Activated CD4-positive, CD25-positive, alpha-beta regulatory T cell treated with anti-CD3 and anti-CD28 coated beads, Interleukin-2, amount 50 U/mL, for 24 hours (primary cell): Measurements from ENCODE around the gene STON2.

Source experiments
- ATAC-seq, 2 donors: fragments of 150-1000 bp; cut with Tn5 transposase; one replicate each; pipeline ENCODE4 v1.10.0; 2021; ENCODE audit warnings: mild to moderate bottlenecking in 1 of 2, moderate library complexity in 1 of 2

The STON2 gene

DNA sequence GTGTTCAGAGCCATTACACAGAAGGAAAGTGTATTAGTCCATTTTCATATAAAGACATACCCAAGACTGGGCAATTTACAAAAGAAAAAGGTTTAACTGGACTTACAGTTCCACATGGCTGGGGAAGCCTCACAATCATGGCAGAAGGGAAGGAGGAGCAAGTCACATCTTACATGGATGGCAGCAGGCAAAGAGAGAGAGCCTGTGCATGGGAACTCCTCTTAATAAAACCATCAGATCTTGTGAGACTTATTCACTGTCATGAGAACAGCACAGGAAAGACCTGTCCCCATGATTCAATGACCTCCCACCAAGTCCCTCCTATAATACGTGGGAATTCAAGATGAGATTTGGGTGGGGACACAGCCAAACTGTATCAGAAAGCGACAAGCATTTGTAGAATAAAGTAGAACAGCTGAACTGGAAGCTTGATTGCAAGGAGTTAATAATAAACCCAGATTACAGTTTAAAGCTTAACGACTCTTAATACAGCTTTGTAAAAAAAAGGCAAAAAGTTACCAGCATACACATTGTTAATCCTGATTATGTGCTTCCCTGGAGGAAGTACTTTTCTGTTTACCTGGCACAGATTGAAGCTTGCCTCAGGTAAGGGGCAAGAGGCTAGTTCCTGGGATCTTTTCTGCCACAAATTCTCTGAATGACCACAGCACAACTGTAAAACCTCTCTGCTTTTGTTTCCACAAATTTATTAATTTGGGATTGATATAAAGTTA, 18.1 kb upstream of the STON2 start:
- no peak for ATAC-seq

- no peak for ATAC-seq
Measured at GRCh38 chr14:81416981-81417380, 16.9 kb upstream of the STON2 start.

DNA sequence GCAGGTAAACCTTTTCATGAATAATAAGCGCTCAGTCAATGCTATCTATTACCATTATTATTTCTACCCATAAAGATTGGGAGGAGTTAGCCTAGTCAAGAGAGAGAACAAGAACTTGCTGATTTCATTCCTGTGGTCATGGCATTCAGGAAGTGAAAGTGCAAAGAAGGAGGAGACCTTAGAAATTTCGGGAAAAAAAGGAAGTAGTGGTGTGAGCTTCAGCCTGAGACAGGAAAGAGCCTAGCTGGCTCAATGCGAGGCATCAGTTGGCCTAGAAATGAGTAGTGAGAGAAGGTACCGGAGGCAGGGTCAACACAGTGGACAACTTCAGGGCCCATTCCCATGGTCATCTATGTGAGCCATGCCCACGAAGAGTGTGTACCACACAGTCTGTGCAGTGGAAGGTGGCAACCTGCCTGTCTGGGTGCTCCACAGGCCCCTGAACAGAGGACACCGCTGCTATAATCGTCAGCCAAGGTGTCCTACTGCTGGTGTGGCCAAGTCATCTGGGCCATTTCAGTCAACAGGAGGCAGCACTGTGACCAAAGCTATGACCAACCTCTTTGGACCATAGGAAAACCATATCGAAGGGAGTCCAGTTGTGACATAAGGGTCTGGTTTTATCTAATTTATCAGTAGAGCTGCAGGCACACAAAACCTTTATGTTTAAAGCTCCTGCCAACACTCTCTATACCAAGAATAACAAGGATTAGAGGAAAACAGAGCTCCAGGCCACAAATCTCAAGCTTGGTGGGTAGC, 16.2 kb upstream of the STON2 start:
- ATAC-seq = no peak

- no peak for ATAC-seq
Measured at GRCh38 chr14:81415781-81416180, 15.7 kb upstream of the STON2 start.

- ATAC-seq = no peak
Measured at GRCh38 chr14:81414123-81414522, 14.0 kb upstream of the STON2 start.

DNA sequence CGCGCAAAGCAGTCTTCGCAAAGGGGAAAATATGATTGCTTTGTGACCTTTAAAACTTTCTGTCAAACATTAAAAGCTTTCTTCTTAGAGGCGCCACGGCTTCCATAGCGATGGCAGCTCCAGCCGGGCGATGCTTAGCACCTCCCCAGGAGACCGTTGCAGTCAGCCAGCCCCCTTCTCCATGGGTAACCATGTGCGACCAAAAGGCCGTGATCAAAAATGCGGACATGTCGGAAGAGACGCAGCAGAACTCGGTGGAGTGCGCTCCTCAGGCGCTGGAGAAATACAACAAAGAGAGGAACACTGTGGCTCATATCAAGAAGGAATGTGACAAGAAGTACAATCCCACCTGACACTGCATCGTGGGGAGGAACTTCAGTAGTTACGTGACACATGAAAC, 12.7 kb upstream of the STON2 start:
- no peak for ATAC-seq

DNA sequence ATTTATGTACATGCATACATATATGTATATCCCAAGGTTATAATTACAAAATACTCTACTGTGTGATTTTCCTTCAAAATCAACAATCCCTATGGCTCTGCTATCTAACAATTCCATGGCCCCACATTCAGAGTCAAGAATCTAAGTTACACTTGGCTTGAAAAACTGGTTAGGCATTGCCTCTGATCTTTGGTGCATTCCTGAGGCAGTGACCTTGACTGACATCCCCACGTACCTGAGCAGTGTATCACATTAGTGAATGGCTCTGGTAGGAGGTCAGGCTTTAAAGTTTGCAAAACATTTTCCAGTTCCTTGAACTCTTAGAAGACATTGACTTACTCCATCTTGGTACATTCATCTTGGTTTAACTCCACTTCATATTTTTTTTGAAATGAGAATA, 8.5 kb upstream of the STON2 start:
- ATAC-seq = no peak

DNA sequence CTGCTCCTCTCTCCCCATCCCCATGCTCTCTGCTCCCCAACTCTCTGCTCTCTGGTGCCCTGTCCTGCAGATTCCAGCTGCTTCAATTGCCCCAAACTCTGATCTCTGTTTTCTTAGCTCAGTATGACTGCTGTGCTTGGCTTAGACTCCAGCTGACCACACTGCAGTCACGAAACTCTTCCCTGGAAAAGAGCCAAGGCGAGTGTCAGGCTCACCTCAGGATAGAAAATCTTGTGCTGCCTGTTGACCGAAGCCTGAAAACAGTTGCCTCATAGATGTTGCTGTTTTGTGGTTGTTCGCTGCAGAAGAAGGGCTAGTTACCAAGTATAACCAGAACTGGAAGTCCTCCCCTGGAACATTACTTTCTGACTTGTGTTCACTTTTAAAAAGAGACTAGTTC, 6.7 kb upstream of the STON2 start:
- ATAC-seq = no peak

- ATAC-seq = peak in 1 of 2 donors; percentile 18
Measured at GRCh38 chr14:81402123-81402495, 2.0 kb upstream of the STON2 start.

GRCh38 chr14:81401420-81402122, 1.4 kb upstream of the STON2 start:
- peak; percentile 44 to 58 for ATAC-seq

DNA sequence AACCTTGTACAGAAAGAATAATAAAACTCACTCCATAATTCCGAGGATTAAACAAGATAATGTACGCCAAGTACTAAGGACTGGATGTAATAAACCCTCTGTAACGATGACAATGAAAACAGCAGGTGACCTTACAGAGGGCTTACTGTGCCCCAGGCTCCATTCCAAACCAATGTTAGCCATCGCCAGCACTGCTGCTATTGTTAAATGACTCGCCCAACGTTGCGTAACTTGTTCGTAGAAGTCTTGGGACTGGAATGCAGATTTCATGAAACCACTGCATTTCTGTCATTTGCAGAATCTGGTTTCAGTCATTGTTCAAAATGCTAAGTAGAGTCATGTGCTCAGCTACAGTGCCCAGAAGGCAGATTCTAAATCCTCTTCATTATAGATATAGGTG, 728 bp upstream of the STON2 start:
- ATAC-seq = no peak

DNA sequence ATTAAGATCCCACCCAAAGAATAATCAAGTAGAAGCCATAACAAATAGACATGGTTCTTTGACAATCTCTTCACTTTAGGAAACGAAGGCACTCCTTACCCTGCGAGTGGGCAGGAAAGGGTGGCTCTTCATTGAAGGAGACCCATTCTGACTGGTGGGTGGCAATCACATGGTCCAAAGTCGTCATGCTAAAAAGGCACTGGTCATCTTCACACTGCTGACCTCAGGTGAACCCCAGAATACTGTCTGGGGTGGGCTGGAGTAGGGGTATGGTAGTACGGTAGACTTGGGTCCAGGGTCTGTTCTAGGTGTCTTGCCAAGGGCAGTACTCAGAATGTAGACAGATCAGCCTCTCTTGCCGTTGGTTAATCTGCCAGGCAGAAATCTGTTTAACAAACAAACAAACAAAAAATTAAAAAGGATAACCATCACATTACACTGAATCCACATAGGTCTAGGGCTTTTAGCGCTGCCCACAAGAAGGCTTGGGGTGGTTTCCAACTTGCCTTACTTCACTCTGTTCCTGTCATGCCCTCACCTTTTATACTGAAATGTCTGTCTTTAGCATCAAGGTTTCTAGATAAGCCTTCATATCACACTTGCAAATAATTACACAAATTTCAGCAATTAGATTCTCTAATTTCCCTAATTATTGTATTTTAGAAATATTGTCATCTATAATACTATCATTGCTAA, 1.8 kb downstream of the STON2 start:
- ATAC-seq = no peak

DNA sequence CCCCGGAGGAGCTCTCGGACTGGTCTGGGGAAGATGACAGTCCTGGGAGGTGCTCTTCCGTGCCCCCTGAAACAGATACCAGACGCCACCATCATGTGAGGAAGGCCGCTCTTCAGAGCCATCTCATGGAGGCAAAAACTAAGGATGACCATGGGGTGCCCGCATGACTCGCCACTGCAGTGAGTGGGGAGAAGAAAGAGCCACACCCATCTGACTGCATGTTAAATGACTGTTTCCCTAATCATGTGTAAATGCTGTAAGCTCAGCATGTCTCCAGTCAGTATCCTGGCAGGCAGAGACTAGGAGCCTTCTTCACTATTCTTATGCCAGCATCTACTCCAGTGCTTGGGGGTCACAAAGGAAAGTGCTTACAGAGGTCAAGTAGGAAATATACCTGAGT, 4.0 kb downstream of the STON2 start:
- no peak for ATAC-seq

GRCh38 chr14:81394739-81395138, 5.4 kb downstream of the STON2 start:
- no peak for ATAC-seq

DNA sequence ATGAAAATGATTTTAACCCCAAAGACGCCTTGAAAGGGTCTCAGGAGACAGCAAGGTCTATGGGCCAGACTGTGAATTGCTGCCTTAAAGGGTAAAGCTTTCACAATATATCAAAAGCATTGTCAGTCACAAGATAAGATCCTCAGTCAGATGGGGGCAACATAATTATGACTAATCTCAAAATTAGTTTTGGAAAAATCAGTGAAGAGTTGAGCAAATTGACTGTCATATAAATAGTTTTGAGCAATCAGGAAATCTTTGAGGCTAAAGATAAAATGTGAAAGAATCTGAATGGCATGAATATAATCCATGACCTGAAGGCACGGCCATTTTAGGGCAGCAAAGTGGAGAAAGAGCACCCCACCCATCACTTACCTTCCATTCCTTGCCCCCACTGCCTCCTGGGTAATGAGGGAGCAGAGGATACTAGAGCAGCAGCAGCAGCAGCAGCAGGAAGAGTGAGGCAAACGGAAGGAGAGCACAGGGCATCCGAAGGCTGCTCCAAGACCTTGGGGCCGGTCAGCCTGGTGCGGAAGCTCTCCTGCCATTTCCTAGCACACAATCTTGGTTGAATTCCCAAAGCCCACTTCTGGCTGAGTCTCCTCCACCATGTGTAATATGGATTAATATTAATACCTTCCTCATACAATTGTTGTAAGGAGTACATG, 7.0 kb downstream of the STON2 start:
- ATAC-seq = no peak

- ATAC-seq = no peak
Measured at GRCh38 chr14:81392052-81392451, 8.1 kb downstream of the STON2 start.

GRCh38 chr14:81390696-81391095, 9.4 kb downstream of the STON2 start:
- no peak for ATAC-seq

DNA sequence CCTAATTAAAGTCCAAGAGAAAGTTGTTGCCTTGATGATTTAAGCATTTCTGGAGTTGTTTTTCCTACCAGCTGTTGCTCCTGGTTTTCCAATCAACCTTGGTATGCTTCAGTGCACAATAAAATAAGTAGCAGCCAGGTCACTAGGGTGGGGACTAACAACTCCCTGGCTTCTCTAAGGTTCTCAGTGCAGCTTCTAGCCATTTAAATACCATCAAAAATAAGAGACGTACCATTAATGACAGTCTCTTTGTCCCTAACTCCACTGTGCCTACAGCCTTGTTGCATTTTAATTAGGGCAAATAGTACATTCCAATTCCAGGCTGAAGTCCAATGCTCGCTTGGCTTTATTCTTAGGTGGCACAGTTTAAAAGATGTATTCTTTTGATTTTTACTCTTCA, 11.8 kb downstream of the STON2 start:
- no peak for ATAC-seq

GRCh38 chr14:81386290-81386745, 13.8 kb downstream of the STON2 start:
- ATAC-seq = no peak

GRCh38 chr14:81385886-81386285, 14.2 kb downstream of the STON2 start:
- ATAC-seq = no peak

DNA sequence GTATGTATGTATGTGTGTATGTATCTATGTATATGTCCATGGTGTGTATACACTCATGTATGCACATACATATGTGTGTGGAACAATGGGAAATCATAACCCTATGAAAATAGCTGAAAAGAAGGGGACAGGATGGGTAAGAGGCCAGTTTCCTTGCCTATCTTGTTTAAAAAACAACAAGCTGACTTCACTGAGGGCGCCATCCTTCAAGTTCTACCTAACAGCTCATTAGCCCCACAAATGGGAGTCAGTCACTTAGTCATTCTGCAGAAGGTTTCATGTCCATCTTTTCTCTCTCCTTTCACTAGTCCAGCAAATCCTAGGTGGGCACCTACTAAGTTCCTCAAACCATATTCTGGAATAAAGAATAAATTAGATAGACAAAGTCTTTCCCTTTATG, 14.7 kb downstream of the STON2 start:
- no peak for ATAC-seq

GRCh38 chr14:81384900-81385299, 15.2 kb downstream of the STON2 start:
- ATAC-seq = no peak
